GM19452 (cell line): Measurements from ENCODE around the gene FKBP10.

Source experiments
- ATAC-seq: cut with Tn5 transposase; IDR thresholded peaks from one replicate; pipeline ENCODE4 v1.9.1; 2021; ENCODE audit not compliant: unreplicated experiment

The FKBP10 gene

GRCh38 chr17:41782142-41782541 lies 30.7 kb upstream of the FKBP10 start:
- ATAC-seq = no peak

DNA sequence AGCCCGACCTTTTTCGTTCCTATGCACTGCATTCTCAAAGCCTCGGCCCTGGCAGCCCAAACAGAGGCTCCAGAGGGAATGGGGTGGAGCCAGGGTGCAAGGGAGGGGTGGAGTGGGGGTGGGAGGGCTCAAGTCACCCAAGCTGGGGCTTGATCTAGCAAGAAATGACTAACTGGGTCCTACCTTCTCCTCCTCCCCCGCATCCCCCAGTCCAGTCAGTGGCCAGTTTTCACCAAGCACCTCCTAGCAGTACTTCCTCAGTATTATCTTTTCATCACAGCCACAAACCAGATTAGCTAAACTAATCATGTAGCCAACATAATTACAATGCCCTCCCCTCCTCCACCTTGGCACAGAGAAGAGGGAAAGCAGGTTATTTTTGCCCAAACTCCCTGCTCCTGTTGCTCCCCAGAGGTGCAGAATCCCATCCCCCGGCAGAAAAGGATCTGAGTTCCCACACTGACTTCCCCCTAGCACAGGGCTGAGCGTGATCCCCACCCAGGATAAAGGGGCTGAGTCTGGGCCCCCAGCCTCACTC lies 28.5 kb upstream of the FKBP10 start:
- ATAC-seq = no peak

DNA sequence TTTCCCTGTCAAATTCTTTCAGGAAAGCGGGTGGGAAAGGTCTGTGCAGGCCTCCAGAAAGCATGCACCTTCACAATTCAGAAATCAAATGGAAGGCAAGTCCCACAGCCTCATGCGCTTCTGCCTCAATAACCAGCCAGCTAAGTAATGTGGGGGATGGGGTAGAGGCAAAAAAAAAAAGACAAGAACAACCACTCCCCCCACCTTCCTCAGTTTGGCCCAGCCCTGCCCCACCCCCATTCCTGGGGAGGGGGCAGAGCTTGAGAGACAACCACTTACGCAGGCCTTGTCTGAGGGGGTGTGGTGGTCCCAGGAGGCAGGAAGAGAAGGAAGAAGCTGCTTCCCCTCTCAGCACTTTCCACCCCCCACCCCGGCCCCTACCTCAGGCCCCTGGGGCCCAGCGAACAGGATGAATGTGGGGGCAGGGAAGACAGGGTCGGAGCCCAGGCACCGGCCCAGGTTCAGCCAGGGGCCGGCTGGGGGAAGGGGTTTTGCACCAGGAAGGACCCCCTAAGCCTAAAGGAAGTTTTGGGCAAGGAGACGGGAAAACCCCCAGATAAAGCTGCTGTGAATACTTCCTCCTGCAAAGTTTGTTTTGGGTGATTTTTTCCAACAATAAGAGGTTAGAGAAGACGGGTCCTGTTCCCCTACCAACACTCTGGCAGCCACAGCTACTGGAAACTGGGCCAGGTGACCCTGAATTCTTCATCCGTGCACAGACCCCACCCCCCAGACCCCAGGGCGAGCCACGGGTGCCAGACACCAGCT lies 27.5 kb upstream of the FKBP10 start:
- no peak for ATAC-seq

DNA sequence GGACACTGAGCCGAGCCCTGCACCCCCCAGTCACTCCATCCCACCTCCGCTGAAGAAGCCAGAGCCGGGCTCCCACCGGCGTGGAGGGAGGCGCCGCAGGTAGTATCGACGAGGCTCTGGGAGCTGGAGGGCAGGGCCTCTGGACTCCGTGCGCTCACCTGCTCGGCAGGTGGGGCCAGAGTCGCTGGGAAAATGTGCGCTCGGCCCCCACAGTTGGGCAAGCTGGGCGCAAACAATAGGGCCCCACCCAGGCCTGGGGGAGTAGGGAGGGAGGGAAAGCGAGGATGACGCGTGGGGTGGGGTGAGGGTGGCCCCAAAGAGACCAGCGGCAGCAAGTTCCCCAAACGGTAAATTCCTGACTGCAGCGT lies 27.0 kb upstream of the FKBP10 start:
- no peak for ATAC-seq

DNA sequence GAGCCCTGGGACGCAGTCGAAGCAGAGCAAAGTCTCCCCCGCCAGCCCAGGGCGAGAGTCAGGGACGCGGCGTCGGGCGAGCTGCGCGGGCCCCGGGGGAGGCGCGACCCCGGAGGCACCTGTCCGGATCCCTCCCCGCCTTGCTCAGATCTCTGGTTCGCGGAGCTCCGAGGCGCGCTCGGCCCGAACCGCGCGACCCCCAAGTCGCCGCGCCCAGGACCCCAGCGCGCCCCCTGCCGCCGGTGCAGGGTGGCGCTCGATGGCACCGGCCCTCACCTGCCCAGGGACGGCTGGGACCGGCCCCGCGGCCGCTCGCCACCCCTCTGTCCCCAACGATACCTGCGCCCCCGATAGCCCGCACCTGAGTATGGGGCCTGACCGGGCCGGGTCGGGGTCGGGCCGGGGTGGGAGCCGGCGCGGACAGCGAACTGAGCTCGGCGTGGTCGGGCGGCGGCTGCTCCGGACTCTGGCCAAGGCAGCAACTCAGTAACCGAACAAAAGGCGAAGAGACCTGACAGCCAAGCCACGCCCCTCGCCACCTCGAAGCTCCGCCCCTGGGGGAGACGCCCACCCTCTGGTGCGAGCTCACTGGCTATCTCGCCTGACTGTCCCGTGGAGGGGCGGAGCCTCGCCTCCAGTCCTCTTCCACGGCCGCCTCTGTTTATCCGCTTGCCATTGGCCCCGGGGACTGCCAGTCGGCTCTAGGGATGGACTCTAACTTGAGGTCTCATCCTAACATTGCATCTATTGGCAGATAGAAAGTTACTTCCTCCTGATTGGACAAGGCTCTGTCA lies 26.4 kb upstream of the FKBP10 start, which contains the start of gene JUP:
JUP (minus strand) TSS at position 485 of the 794 bp plus-strand sequence. CDS start 14,857 bp downstream, outside the sequence.
- ATAC-seq = peak; percentile 70

DNA sequence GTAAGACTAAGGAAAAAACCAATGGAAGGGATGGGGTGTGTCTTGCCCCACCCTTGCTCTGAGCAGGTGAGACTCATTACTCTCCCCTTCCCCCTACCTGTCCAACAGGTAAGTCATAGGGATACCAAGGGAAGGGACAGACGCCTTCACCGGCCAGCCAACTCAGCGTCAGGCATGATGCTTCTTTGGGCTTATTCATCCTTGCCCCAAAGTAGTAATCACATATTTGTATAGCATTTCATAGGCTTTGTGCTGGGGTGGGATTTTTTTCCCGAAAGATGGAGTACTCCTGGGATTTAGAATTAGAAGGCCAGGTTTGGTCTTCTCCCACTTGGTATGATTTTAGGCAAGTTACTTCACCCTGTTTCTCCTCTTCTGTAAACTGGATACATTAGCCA lies 25.8 kb upstream of the FKBP10 start:
- no peak for ATAC-seq

GRCh38 chr17:41792845-41793783 lies 19.7 kb upstream of the FKBP10 start:
- no peak for ATAC-seq

DNA sequence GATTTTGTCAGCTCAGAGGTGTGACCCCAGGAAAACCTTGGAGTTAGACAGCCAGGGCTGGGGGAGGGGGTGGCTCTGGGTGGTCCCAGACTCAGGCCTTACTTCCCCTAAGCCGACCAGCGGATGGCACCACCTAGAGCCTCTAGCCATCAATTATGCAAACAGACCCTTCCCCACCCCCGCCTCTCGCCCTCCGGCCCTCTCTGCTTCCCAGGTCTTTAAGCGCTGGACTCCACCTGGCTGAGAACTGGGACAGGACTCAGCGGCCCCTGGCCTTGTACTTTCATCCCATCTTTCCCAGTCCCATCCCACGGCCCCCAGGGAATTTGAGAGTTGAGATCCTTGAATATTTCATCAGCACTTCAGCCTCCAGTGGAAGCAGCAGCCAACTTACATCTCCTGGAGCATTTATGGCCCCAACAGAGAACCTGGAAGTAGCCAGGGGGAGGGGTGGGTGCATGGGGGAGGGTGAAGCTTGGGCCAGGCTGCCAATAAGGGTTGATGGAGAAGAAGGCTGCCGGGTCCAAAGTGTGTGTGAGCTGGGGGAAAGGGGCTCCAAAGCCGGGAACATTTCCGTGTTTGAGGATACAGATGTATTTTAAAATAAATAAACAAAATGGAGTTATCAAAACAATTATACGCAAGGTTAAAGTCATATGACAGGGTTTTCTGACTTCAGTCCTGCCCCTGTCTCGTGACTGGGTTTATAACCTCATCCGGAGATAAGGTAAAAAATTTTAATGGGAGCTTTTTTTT lies 18.8 kb upstream of the FKBP10 start:
- no peak for ATAC-seq

GRCh38 chr17:41794540-41794975 lies 18.2 kb upstream of the FKBP10 start:
- ATAC-seq = no peak

GRCh38 chr17:41796121-41796895 lies 16.5 kb upstream of the FKBP10 start:
- ATAC-seq = no peak

GRCh38 chr17:41797377-41797776 lies 15.4 kb upstream of the FKBP10 start:
- no peak for ATAC-seq

DNA sequence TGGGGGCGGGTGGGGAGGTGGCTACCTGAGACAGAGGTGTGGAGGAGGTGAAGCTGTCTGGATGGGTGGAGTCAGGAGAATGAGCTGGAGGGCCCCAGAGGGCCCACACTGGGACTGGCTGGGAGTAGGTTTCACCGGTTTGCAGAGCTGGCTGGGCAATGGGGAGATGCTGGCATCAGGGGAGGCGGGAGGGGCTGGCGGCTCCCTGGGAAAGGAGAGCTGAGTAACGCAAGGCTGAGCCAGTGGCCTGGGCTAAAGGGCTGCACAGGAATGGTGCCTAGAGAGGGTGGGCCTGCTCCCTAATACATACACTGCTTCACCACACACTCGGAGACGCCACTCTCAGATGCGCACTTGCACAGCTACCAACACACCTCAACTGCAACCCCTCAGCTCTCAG lies 13.4 kb upstream of the FKBP10 start:
- no peak for ATAC-seq

- ATAC-seq = no peak
Measured at GRCh38 chr17:41800601-41801373, 12.0 kb upstream of the FKBP10 start.

- no peak for ATAC-seq
Measured at GRCh38 chr17:41801374-41802271, 11.2 kb upstream of the FKBP10 start.

- ATAC-seq = no peak
Measured at GRCh38 chr17:41803049-41804020, 9.5 kb upstream of the FKBP10 start.

DNA sequence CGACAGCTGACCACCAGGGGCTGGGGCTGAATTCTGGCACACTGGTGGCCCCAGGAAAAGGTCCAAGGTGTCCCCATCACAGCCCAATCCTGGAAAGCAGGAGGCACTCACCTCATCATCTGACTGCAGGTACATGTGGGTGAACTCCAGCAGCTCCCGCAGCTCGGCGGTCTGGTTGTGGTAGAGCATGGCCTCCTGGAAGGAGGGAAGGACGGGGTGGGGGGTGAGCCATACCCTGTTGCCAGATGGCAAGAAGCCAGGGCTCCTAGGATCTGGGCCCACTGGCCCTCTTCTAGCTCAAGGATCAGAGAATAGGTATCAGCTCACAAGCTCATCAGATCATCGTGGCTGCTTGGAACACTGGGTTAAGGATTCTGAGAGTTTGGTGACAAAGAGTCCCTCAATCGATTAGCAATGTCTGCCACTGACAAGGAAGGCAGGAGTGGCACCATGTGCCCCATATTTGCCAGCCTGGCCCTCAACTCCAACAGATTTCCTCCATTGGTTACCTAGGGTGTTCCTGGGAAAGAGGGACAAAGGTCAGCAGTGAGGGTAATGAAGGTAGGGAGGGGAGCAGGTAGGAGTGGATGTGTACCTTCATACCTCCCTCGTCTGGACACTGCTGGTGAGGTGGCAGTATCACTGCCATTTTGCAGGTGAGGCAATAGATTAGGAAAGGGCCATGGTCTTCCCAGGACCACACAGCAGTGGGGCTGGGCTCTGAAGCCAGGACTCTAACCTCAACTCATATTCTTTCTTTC lies 5.9 kb upstream of the FKBP10 start:
- no peak for ATAC-seq
